Glutamatergic neuron (in vitro differentiated cells): Measurements from ENCODE around the gene TAC3. TPM values are rescaled to one million over a fixed set of nuclear protein-coding genes. Genes with fewer than 3 reads are reported as not detected.

Experiments
- DNase-seq: peaks from one replicate; pipeline ENCODE4 v3.0.0; 2022
- H3K27ac Mint-ChIP-seq: one replicate; pipeline ENCODE4 v1.8.0; 2020; ENCODE audit warnings: mild to moderate bottlenecking, mixed read lengths, inconsistent platforms; ENCODE audit not compliant: unreplicated experiment
- H3K27me3 Mint-ChIP-seq: one replicate; pipeline ENCODE4 v1.8.0; 2020; ENCODE audit warnings: mild to moderate bottlenecking, moderate library complexity, mixed read lengths, inconsistent platforms; ENCODE audit not compliant: unreplicated experiment
- H3K36me3 Mint-ChIP-seq: one replicate; pipeline ENCODE4 v1.8.0; 2020; ENCODE audit warnings: mild to moderate bottlenecking, mixed read lengths, inconsistent platforms; ENCODE audit not compliant: unreplicated experiment
- H3K4me1 Mint-ChIP-seq: one replicate; pipeline ENCODE4 v1.8.0; 2020; ENCODE audit warnings: mild to moderate bottlenecking, low read depth, mixed read lengths, inconsistent platforms; ENCODE audit not compliant: unreplicated experiment
- H3K4me3 Mint-ChIP-seq: one replicate; pipeline ENCODE4 v1.8.0; 2020; ENCODE audit warnings: mild to moderate bottlenecking, mixed read lengths, inconsistent platforms; ENCODE audit not compliant: unreplicated experiment
- H3K9me3 Mint-ChIP-seq: one replicate; pipeline ENCODE4 v1.8.0; 2020; ENCODE audit warnings: mild to moderate bottlenecking, moderate library complexity, mixed read lengths, inconsistent platforms; ENCODE audit not compliant: unreplicated experiment
- total RNA-seq: library from RNA; stranded (reverse); fragmentation: NEBNext Ultra II Directional; extraction: Animal tissue kit (Norgen Biotek cat#: 25700); gene quantifications from one replicate; pipeline ENCODE4 v1.2.1, GENCODE V29; 2021; ENCODE audit not compliant: unreplicated experiment
- TF ChIP-seq, protein P1 (sequence below): fragments of 200-600 bp; sonication (generic); IDR thresholded peaks from one replicate; pipeline ENCODE4 v1.5.0; 2021; ENCODE audit not compliant: partially characterized antibody, unreplicated experiment

Gene TAC3
- total RNA-seq, 1 donor from 2014 or later, result 0.74 TPM

GRCh38 chr12:57001448-57001906, 14.9 kb downstream of the TAC3 start:
- H3K27ac Mint-ChIP-seq, result peak overlapping the region; percentile 43
- peaks cover 4% of the 10 kb centered on the region for H3K36me3 Mint-ChIP-seq
- H3K27me3 Mint-ChIP-seq, result peaks cover 4% of the 10 kb centered on the region
- peaks cover 2% of the 10 kb centered on the region for H3K9me3 Mint-ChIP-seq
- TF ChIP-seq, protein P1, sequence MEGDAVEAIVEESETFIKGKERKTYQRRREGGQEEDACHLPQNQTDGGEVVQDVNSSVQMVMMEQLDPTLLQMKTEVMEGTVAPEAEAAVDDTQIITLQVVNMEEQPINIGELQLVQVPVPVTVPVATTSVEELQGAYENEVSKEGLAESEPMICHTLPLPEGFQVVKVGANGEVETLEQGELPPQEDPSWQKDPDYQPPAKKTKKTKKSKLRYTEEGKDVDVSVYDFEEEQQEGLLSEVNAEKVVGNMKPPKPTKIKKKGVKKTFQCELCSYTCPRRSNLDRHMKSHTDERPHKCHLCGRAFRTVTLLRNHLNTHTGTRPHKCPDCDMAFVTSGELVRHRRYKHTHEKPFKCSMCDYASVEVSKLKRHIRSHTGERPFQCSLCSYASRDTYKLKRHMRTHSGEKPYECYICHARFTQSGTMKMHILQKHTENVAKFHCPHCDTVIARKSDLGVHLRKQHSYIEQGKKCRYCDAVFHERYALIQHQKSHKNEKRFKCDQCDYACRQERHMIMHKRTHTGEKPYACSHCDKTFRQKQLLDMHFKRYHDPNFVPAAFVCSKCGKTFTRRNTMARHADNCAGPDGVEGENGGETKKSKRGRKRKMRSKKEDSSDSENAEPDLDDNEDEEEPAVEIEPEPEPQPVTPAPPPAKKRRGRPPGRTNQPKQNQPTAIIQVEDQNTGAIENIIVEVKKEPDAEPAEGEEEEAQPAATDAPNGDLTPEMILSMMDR, result peak; percentile 83
- no peak overlapping the region for H3K4me3 Mint-ChIP-seq
- H3K4me1 Mint-ChIP-seq, result peaks cover 40% of the 10 kb centered on the region
- DNase-seq, result peak; percentile 81

GRCh38 chr12:57000393-57000792, 15.9 kb downstream of the TAC3 start:
- peaks cover 10% of the 10 kb centered on the region for H3K36me3 Mint-ChIP-seq
- H3K27me3 Mint-ChIP-seq, result peaks cover 2% of the 10 kb centered on the region
- H3K27ac Mint-ChIP-seq, result no peak overlapping the region
- TF ChIP-seq, protein P1, result no peak
- peaks cover 36% of the 10 kb centered on the region for H3K4me1 Mint-ChIP-seq
- peaks cover 2% of the 10 kb centered on the region for H3K9me3 Mint-ChIP-seq
- H3K4me3 Mint-ChIP-seq, result no peak overlapping the region
- DNase-seq, result no peak

DNA sequence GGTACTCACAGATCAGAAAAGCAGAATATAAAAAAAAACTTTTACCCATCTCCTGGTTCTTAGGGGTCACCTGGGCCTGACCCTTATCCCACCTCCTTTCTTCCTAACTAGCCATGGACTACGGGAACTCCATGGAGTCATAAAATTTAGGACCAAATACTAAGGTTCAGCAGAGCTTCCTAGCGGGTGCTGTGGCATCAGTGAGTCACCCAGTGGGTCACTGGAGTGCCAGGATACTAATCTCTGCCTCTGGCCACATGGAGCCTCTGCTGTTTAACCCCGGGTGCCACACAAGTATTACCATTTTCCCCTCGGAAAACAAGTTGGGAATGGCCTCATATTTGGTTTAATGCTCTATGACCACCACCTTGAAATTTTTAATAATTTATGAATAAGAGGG, 16.9 kb downstream of the TAC3 start:
- Mint-ChIP-seq H3K27me3 (peaks cover 2% of the 10 kb centered on the region), H3K27ac (no peak overlapping the region), H3K4me3 (no peak overlapping the region), H3K9me3 (peaks cover 4% of the 10 kb centered on the region), H3K36me3 (peaks cover 10% of the 10 kb centered on the region), H3K4me1 (peaks cover 32% of the 10 kb centered on the region)
- TF ChIP-seq, protein P1, result no peak
- DNase-seq, result no peak

- TF ChIP-seq, protein P1, result no peak
- Mint-ChIP-seq H3K9me3 (peaks cover 4% of the 10 kb centered on the region), H3K4me1 (peaks cover 32% of the 10 kb centered on the region), H3K4me3 (no peak overlapping the region), H3K36me3 (peaks cover 10% of the 10 kb centered on the region), H3K27ac (no peak overlapping the region), H3K27me3 (peaks cover under 1% of the 10 kb centered on the region)
- DNase-seq, result no peak
Measured at GRCh38 chr12:56998981-56999380, 17.3 kb downstream of the TAC3 start.

GRCh38 chr12:56998316-56998715, 18.0 kb downstream of the TAC3 start:
- H3K27me3 Mint-ChIP-seq, result no peaks in the 10 kb centered on the region
- H3K27ac Mint-ChIP-seq, result no peak overlapping the region
- H3K4me3 Mint-ChIP-seq, result no peak overlapping the region
- H3K4me1 Mint-ChIP-seq, result peaks cover 32% of the 10 kb centered on the region
- H3K9me3 Mint-ChIP-seq, result peaks cover 4% of the 10 kb centered on the region
- peaks cover 10% of the 10 kb centered on the region for H3K36me3 Mint-ChIP-seq
- TF ChIP-seq, protein P1, result no peak
- DNase-seq, result no peak
